ENCODE results near the gene PDE9A.
"Not testable (repeated sequence)": the region's sequence is repeated elsewhere in the genome, so short reads cannot be mapped to it uniquely, and the experiment has no call there.

Gene PDE9A

DNA sequence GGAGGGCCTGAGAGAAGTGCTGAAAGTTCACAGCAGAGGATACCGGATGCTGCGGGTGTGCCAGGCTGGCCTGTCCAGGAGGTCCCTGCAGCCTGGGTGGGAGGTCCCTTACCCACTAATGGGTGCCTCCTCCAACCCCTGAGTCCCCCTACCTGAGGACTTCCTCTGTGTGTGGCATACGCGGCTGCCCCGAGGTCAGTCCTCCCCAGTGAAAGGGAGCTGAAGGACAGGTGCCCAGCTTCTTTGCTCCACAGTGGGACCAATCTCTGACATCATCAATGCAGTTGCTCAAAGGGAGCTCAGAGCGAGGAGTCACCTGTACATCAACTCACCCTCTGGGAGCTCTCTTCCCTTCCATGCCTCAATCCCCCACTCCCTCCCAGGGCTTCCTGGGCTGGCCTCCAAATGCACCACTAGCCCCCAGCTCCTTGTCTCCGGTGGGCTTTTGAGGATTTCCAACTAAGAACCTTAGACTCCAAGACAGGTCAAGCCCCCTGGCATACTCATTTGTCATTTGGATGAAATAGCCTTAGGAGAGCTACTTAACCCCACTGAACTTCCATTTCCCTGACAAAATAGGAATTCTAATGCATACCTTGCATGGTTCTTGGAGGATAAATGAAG is 53.9 kb downstream of the PDE9A start:
- no peak for DNase-seq (ENCODE audit: low read depth in 2 of 2)

DNA sequence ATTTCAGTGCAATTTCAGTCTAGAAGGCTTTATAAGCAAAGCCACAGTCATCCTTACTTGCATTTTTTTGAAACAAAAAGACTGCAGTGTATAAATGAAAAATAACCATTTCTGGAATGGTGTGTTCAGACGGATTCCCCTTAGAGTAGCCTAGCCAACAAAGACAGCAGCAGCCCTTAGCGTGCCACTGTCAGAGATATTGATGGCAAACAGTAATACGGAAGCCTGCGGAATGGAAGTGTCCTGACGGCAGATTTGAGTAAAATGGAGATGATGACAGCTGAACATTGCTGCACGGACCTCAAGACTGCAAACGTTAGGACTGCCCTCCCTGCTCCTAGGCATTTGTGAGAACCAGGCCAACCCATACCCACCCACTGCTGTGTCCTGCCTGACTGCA is 54.7 kb downstream of the PDE9A start:
- DNase-seq (ENCODE audit: low read depth in 2 of 2): no peak

DNA sequence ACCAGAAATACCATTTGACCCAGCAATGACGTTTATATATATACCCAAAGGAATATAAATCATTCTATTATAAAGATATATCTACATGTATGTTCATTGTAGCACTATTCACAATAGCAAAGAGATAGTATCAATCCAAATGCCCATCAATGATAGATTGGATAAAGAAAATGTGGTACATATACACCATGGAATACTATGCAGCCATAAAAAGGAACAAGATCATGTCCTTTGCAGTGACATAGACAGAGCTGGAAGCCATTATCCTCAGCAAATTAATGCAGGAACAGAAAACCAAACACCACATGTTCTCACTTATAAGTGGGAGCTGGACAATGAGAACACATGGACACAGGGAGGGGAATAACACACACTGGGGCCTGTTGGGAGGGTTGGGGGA is 55.5 kb downstream of the PDE9A start:
- DNase-seq (ENCODE audit: low read depth in 2 of 2): not testable (repeated sequence)

GRCh38 chr21:42711667-42712066 is 58.2 kb downstream of the PDE9A start:
- DNase-seq (ENCODE audit: low read depth in 2 of 2): no peak

GRCh38 chr21:42715427-42715826 is 62.0 kb downstream of the PDE9A start:
- not testable (repeated sequence) for DNase-seq (ENCODE audit: low read depth in 2 of 2)

DNA sequence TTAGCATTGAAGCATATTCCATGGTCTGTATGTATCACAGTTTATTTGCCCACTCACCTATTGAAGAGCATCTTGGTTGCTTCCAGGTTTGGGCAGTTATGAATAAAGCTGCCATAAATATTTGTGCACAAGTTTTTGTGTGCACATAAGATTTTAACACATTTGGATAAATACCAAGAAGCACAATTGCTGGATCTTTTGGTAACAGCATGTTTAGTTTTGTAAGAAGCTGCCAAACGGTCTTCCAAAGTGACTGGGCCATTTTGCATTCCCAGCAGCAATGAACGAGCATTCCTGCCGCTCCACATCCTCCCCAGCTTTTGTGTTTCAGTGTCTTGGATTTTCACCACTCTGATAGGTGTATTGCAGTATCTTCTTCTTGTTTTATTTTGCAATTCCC is 62.7 kb downstream of the PDE9A start:
- DNase-seq (ENCODE audit: low read depth in 2 of 2): no peak

GRCh38 chr21:42720484-42720883 is 67.1 kb downstream of the PDE9A start:
- DNase-seq (ENCODE audit: low read depth in 2 of 2): not testable (repeated sequence)

GRCh38 chr21:42721341-42721824 is 68.0 kb downstream of the PDE9A start:
- no peak for DNase-seq (ENCODE audit: low read depth in 2 of 2)

GRCh38 chr21:42722153-42722552 is 68.7 kb downstream of the PDE9A start:
- no peak for DNase-seq (ENCODE audit: low read depth in 2 of 2)

DNA sequence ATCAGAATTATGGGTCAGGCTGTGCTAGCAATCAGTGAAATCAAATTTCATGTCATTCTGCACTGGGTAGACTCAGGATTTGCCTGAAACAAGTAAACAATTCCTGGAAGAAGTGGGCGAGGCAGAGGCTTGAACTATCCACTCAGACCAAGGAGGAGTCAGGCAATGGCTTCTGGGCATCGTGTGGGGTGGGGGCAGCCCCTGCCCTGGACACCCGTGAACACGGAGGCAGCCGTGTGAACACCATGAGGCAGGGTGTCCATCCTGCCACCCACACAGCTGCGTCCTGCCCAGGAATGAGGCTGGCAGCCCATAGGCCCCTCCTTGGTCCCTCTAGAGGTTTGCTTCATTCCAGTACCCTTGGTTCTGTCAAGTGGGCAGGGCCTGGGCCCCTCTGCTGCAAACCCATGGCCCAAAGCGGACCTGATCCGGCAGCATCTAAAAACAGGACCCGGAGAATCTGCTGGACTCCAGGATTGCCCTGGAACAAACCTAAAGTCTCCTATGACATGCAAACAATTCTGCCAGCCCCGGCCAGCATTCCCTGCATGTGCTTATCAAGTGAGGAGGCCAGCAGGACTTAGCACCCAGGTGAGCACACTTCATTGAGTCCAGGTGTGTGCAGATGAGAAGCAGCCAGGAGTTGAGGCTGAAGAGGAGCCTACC is 69.5 kb downstream of the PDE9A start:
- no peak for DNase-seq (ENCODE audit: low read depth in 2 of 2)

GRCh38 chr21:42724226-42724920 is 71.0 kb downstream of the PDE9A start:
- DNase-seq (ENCODE audit: low read depth in 2 of 2): no peak

DNA sequence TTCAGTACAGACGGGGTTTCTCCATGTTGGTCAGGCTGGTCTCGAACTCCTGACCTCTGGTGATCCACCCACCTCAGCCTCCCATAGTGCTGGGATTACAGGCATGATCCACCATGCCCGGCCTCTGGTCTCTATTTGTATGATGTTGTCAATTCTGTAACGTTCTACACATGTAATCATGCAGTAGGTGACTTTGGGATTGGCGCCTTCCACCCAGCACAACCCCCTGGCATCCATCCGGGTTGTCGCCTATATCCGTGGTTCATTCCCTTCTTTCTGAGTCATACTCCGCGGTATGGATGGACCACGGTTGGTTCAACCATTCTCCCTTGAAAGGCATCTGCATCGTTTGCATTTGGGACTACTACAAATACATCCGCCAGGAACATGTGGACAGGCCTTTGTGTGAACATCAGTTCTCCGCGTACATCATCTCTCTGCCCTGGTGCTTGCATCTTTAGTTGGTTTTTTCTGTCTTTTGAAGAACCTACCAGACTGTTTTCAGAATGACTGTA is 72.1 kb downstream of the PDE9A start:
- no peak for DNase-seq (ENCODE audit: low read depth in 2 of 2)

- DNase-seq (ENCODE audit: low read depth in 2 of 2): no peak
Measured at GRCh38 chr21:42731264-42732032, 78.0 kb downstream of the PDE9A start.

GRCh38 chr21:42732033-42732410 is 78.6 kb downstream of the PDE9A start:
- DNase-seq (ENCODE audit: low read depth in 2 of 2): no peak

DNA sequence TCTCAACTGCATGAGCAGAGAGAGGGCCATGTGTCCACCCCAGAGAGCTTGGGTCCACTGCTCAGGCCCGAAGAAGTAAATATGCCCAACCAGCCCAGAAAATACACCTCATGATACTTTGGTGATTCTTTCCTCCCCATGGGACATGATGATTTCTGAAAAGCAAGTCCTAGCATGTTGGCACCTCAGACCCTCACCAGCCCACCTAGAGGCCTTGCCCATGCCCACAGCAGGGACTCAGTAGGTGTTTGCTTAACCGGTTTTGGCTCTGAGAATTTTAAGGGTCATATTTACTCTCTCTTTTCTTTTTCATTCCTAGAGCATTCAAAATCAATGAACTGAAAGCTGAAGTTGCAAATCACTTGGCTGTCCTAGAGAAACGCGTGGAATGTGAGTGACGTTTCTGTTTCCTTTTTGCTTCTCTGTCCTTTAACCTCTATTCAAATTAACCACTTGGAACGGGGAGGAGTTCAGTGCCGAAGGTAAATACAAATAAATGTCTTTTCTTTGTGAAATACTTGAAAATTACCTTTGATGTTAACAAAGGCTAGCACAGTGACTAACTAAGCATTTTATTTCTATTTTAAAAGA is 79.7 kb downstream of the PDE9A start:
- no peak for DNase-seq (ENCODE audit: low read depth in 2 of 2)

DNA sequence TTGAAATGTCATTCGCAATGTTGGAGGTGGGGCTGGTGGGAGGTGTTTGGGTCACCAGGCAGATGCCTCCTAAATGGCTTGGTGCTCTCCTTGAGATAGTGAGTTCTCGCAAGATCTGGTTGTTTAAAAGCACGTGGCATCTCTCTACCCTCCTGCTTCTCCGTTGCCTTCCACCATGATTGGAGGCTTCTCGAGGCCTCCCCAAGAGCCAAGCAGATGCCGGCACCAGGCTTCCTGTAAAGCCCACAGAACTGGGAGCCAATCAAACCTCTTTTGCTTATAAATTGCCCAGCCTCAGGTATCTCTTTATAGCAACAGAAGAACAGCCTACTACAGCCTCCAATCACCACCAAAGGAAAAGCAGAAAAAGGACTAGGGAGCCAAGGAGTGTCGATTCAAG is 80.5 kb downstream of the PDE9A start:
- DNase-seq (ENCODE audit: low read depth in 2 of 2): no peak

- DNase-seq (ENCODE audit: low read depth in 2 of 2): no peak
Measured at GRCh38 chr21:42734323-42734971, 81.0 kb downstream of the PDE9A start.

DNA sequence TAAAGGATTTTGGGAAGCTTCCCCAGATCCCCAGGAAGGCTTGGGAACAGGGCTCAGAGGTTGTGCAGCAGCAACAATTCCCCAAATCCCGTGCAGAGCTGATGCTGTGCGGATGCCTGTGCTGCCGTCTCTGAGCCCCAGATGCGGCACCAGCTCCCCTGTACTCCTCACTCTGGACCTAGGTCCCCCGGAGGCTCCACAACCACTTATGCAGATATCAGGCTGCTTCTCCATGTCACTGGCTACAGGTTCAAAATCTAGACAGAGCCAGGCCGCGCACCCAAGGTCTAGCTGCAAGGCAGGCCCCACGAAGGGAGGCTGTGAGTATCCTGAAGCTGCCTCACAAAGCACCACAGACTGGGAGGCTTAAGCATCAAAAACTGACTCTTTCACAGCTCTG is 81.6 kb downstream of the PDE9A start:
- no peak for DNase-seq (ENCODE audit: low read depth in 2 of 2)

- no peak for DNase-seq (ENCODE audit: low read depth in 2 of 2)
Measured at GRCh38 chr21:42735944-42736343, 82.5 kb downstream of the PDE9A start.

DNA sequence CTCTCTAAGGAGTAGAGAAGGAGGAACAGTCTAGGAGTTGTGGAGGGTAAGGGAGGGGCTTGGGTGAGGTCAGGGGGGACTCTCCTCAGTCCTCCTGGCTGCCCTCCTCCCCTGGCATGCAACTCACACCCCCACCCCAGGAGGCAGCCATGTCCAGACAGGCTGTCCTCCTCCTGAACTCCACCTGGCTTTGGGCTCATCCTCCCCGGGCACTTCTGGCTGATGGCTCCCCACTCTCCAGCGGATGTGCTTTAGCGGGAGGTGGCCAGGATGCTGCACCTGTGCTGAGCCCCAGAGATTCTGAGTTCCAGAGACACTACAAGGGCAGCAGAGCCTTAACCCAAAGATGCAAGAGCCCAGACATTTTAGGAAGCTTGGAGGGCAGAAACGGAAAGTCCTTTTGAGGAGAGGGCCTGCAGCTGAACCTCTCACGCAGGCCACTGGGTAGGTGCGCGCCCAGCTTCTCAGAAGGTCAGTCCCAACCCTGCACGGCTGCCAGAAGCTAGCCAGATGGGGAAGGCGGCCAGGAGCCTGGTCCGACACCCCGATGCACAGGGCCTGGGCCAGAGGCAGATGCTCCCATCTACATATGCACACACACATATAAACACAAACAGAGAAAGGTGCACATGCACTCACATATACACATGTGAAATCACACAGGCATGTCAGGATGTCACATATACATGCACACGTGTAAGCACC is 83.4 kb downstream of the PDE9A start:
- DNase-seq (ENCODE audit: low read depth in 2 of 2): no peak

All from stimulated activated CD4-positive, alpha-beta T cell treated with anti-CD3 and anti-CD28 coated beads, Interleukin-1b, Interleukin-23, amount 100 ng/mL, for 4 hours (primary cell).